T-helper 17 cell (primary cell): Measurements from ENCODE around the gene RHBDL3. TPM values are rescaled to one million over a fixed set of nuclear protein-coding genes. Genes with fewer than 3 reads are reported as not detected.
"Not testable (repeated sequence)": the region's sequence is repeated elsewhere in the genome, so short reads cannot be mapped to it uniquely, and the experiment has no call there.

ENCODE experiments used
- ATAC-seq: fragments of 150-1000 bp; cut with Tn5 transposase; 2 replicates; pipeline ENCODE4 v1.10.0; 2021; ENCODE audit warnings: mild to moderate bottlenecking, moderate library complexity
- DNase-seq, 3 donors: peaks; one replicate each; pipeline versions ENCODE4 v3.0.0 to v3.0.0-alpha.2; 2020 to 2021
- H3K9me3 ChIP-seq: one replicate; pipeline ENCODE4 v1.7.0; 2013; ENCODE audit warnings: low read length, mild to moderate bottlenecking; ENCODE audit not compliant: control insufficient read depth, poor library complexity, severe bottlenecking
- H3K27ac Mint-ChIP-seq: one replicate; pipeline ENCODE4 v1.8.0; 2022; ENCODE audit warnings: mild to moderate bottlenecking, moderate library complexity, mixed read lengths
- H3K27me3 Mint-ChIP-seq: one replicate; pipeline ENCODE4 v1.8.0; 2022; ENCODE audit warnings: mixed read lengths
- H3K36me3 Mint-ChIP-seq: one replicate; pipeline ENCODE4 v1.8.0; 2022; ENCODE audit warnings: low read depth, mixed read lengths
- H3K4me1 Mint-ChIP-seq: one replicate; pipeline ENCODE4 v1.8.0; 2022; ENCODE audit warnings: mild to moderate bottlenecking, mixed read lengths
- H3K4me3 Mint-ChIP-seq: one replicate; pipeline ENCODE4 v1.8.0; 2022; ENCODE audit warnings: mild to moderate bottlenecking, moderate library complexity, mixed read lengths
- total RNA-seq, 4 donors: library from RNA in 2 of 4; stranded (reverse) in 2 of 4; gene quantifications; one replicate each; pipeline ENCODE4 v1.2.3 and lab custom pipeline; 2022 to 2026

RHBDL3 gene
- total RNA-seq, 2 donors from 2014 or later = 0.10 to 0.15 TPM

GRCh38 chr17:32258383-32259140, 7.1 kb upstream of the RHBDL3 start:
- H3K9me3 ChIP-seq = no peaks in the 10 kb centered on the region
- Mint-ChIP-seq H3K4me1 (peaks cover 7% of the 10 kb centered on the region), H3K4me3 (no peak overlapping the region), H3K27me3 (peaks cover 36% of the 10 kb centered on the region), H3K27ac (no peak overlapping the region), H3K36me3 (no peaks in the 10 kb centered on the region)
- ATAC-seq (no peak), DNase-seq (no peak)

- H3K27me3 Mint-ChIP-seq = peaks cover 46% of the 10 kb centered on the region
- H3K27ac Mint-ChIP-seq = no peak overlapping the region
- no peaks in the 10 kb centered on the region for H3K9me3 ChIP-seq
These were observed 6.0 kb upstream of the RHBDL3 start for GRCh38 chr17:32259586-32259985.

DNA sequence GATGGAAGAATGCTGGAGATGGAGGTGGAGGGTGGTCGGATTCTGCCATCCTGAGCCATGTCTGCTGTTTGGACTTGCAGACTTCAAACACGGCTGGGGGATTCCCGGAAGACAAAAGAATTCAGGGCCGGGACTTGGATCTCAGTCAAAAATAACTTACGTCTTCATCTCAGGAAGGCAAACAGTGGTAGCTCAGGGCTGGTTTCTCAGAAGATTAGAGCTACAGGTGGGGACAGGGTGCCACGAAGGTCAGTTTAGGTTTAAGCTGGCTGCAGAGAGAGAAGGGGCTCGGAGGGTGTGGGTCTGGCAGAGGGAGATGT, 4.3 kb upstream of the RHBDL3 start:
- H3K27ac Mint-ChIP-seq = no peak overlapping the region
- H3K9me3 ChIP-seq = no peaks in the 10 kb centered on the region
- H3K36me3 Mint-ChIP-seq = no peaks in the 10 kb centered on the region
- no peak overlapping the region for H3K4me3 Mint-ChIP-seq
- H3K4me1 Mint-ChIP-seq = peaks cover 15% of the 10 kb centered on the region
- peaks cover 51% of the 10 kb centered on the region for H3K27me3 Mint-ChIP-seq
- ATAC-seq = no peak
- no peak for DNase-seq

More at GRCh38 chr17:32259586-32259985, 6.0 kb upstream of the RHBDL3 start:
- no peak for DNase-seq
- peaks cover 10% of the 10 kb centered on the region for H3K4me1 Mint-ChIP-seq
- no peak overlapping the region for H3K4me3 Mint-ChIP-seq
- no peaks in the 10 kb centered on the region for H3K36me3 Mint-ChIP-seq
- no peak for ATAC-seq

GRCh38 chr17:32261936-32262510, 3.6 kb upstream of the RHBDL3 start:
- H3K27me3 Mint-ChIP-seq = peaks cover 51% of the 10 kb centered on the region
- peak overlapping the region; percentile 43 for H3K27ac Mint-ChIP-seq

DNA sequence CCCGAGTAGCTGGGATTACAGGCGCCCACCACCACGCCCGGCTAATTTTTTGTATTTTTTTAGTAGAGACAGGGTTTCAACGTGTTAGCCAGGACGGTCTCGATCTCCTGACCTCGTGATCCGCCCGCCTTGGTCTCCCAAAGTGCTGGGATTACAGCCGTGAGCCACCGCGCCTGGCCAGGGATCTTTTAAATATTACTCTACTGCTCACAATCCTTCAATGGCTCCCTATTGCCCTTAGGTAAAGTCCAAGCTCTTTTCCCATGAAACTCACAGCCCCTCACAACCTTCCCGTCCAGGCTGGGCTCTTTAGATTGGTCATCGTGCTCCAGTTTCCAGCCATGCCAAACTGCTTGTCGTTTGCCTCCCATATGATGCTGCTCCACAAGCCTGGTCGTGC, 2.1 kb upstream of the RHBDL3 start:
- not testable (repeated sequence) for DNase-seq, ATAC-seq, H3K4me3 Mint-ChIP-seq, H3K9me3 ChIP-seq, H3K27ac Mint-ChIP-seq, H3K36me3 Mint-ChIP-seq
- peaks cover 28% of the 10 kb centered on the region for H3K4me1 Mint-ChIP-seq
- H3K27me3 Mint-ChIP-seq = peaks cover 58% of the 10 kb centered on the region

More at GRCh38 chr17:32261936-32262510, 3.6 kb upstream of the RHBDL3 start:
- Mint-ChIP-seq H3K4me1 (peaks cover 17% of the 10 kb centered on the region), H3K36me3 (no peaks in the 10 kb centered on the region), H3K4me3 (no peak overlapping the region)
- DNase-seq (no peak), ATAC-seq (no peak)
- H3K9me3 ChIP-seq = no peaks in the 10 kb centered on the region

DNA sequence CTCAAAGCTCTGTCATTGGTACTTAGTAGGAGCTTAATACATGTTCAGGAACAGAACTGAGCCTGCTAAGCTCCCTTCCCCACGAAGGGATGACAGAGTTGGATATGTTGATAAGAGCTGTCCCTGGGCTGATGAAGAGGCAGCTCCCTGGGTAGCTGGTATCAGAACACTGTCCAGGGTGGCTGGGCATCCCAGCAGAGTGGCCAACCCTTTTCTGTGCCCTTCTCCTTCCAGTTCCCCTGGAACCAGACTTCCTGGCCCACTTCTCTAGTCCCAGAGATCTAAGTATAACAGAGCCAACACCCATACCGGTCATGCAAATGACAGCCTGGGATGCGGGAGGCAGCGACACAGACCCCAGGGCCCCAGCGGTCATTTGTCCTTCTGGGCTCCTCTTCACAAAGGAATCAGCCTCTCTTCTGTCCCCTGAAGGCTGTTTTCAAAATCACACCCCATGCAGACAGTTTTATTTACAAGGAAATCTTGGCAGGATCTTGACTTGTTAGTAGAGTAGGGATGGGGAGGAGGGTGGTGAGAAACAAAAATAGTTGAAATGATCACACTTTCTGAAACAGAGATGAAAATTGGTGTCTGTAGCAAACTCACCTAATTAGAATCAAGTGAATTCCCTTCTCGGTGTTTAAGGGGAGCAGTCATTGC, 1.4 kb upstream of the RHBDL3 start:
- DNase-seq (no peak), ATAC-seq (no peak)
- no peak overlapping the region for H3K27ac Mint-ChIP-seq
- H3K36me3 Mint-ChIP-seq = peaks cover 4% of the 10 kb centered on the region
- H3K4me1 Mint-ChIP-seq = peaks cover 28% of the 10 kb centered on the region
- H3K27me3 Mint-ChIP-seq = peaks cover 61% of the 10 kb centered on the region
- no peaks in the 10 kb centered on the region for H3K9me3 ChIP-seq
- H3K4me3 Mint-ChIP-seq = peak overlapping the region; percentile 92

DNA sequence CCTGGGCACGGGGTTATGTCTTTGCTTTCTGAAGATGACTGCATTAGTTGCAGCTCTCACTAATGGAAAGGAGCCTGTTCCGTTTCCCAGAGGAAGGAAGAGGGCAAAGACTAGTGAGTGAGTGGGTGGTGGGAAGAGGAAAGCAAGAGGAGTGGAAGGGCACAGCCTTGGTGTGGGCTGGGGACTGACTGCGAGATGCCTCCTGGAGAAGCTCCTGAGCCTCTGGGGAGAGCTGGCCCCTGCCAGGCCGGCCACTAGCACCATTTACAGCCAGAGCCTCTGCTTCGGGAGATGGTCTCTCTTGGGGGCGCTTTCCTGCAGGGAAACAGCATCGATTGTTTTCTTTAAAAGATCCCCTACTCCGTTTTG, 825 bp upstream of the RHBDL3 start:
- Mint-ChIP-seq H3K27ac (no peak overlapping the region), H3K27me3 (peaks cover 62% of the 10 kb centered on the region), H3K36me3 (peaks cover 4% of the 10 kb centered on the region), H3K4me3 (peak overlapping the region; percentile 92), H3K4me1 (peaks cover 30% of the 10 kb centered on the region)
- ATAC-seq (no peak), DNase-seq (no peak)
- H3K9me3 ChIP-seq = no peaks in the 10 kb centered on the region

GRCh38 chr17:32266051-32266388, 388 bp downstream of the RHBDL3 start:
- no peaks in the 10 kb centered on the region for H3K9me3 ChIP-seq
- Mint-ChIP-seq H3K27ac (no peak overlapping the region), H3K4me1 (peaks cover 30% of the 10 kb centered on the region), H3K36me3 (peaks cover 4% of the 10 kb centered on the region), H3K27me3 (peaks cover 58% of the 10 kb centered on the region), H3K4me3 (peak overlapping the region; percentile 89)
- DNase-seq (no peak), ATAC-seq (no peak)

DNA sequence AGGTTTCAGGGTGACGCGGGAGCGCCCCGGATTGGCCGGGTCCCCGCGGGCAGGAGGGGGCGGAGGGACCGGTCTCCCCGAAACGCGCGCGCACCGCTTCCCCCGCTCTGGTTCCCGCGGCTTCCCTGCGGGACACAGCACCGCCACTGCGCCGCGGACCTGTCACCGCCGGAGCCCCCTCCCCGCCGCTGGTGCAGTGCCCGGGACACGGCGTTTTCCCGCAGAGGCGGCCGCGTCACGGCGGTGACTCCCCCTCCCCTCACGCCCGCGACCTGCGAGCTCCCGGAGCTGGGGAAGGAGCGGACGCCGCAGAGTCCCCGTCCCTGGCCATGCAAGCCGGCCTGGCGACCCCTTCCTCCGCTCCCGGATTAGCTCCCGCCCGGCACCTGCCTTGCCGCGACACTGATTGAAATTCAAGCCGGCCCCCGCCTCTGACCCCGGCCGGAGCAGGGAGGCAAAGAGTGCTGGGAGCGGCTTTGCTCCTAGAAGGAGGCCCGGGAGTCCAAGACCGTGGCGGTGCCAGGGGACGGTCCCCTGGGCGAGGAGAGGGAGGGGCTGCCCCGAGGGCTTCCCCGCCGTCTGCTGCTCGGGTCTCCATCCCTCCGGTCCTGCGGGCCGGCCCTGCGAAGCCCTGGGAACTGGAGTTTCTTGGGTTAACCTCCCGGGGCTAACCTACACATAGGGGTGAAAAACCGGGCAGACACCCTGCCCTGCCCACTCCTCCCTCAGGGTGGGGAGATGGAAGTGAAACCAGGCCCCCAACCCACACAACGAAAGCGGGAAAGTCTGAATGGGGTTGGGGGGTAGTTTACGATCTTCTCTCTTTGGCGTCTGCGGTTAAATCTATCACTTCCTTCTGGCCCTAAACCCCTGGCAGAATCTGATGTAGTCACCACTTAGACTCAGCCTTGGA, 1.0 kb downstream of the RHBDL3 start:
- H3K4me3 Mint-ChIP-seq = peak overlapping the region; percentile 89
- H3K36me3 Mint-ChIP-seq = peaks cover 4% of the 10 kb centered on the region
- DNase-seq (no peak), ATAC-seq (peak; percentile 45)
- peaks cover 61% of the 10 kb centered on the region for H3K27me3 Mint-ChIP-seq
- H3K4me1 Mint-ChIP-seq = peaks cover 30% of the 10 kb centered on the region
- H3K27ac Mint-ChIP-seq = no peak overlapping the region
- H3K9me3 ChIP-seq = no peaks in the 10 kb centered on the region

- H3K4me3 Mint-ChIP-seq = peak overlapping the region; percentile 89
- peaks cover 62% of the 10 kb centered on the region for H3K27me3 Mint-ChIP-seq
- no peaks in the 10 kb centered on the region for H3K9me3 ChIP-seq
- no peak overlapping the region for H3K27ac Mint-ChIP-seq
- DNase-seq (no peak), ATAC-seq (no peak)
- peaks cover 4% of the 10 kb centered on the region for H3K36me3 Mint-ChIP-seq
- H3K4me1 Mint-ChIP-seq = peaks cover 28% of the 10 kb centered on the region
These were observed 2.1 kb downstream of the RHBDL3 start for GRCh38 chr17:32267690-32268205.

- H3K9me3 ChIP-seq = no peaks in the 10 kb centered on the region
- H3K4me1 Mint-ChIP-seq = peaks cover 28% of the 10 kb centered on the region
- H3K4me3 Mint-ChIP-seq = no peak overlapping the region
- peaks cover 60% of the 10 kb centered on the region for H3K27me3 Mint-ChIP-seq
- DNase-seq (no peak), ATAC-seq (no peak)
- H3K27ac Mint-ChIP-seq = no peak overlapping the region
- H3K36me3 Mint-ChIP-seq = peaks cover 4% of the 10 kb centered on the region
These were observed 3.2 kb downstream of the RHBDL3 start for GRCh38 chr17:32268734-32269288.

DNA sequence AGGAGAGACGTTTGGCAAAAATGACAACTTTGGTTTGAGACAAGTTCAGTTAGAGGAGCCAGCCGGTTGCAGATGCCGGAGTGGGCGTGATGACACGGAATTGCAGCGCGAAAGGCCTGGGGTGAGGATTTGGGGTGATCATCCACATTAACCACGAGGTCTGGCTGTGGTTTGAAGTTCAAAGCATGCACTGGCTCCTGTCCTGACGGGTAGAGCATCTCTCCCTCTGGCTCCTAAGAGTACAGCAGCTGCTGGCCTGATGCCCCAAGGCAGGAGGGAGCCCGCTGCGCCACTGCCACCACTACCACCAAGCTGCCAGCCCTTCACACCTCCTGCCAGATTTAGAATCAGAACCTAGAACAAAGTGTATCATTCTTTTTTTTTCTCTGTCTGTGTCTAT, 3.7 kb downstream of the RHBDL3 start:
- no peaks in the 10 kb centered on the region for H3K9me3 ChIP-seq
- Mint-ChIP-seq H3K4me1 (peaks cover 26% of the 10 kb centered on the region), H3K4me3 (no peak overlapping the region), H3K36me3 (peaks cover 4% of the 10 kb centered on the region), H3K27me3 (peaks cover 60% of the 10 kb centered on the region), H3K27ac (no peak overlapping the region)
- ATAC-seq (no peak), DNase-seq (no peak)
